Central memory CD4-positive, alpha-beta T cell (primary cell): ENCODE data around the gene NFASC.

Experiments
- DNase-seq: peaks from one replicate; pipeline ENCODE4 v3.0.0; 2022

NFASC gene

GRCh38 chr1:205047764-205048231, 177.1 kb downstream of the NFASC start:
- no peak for DNase-seq

- no peak for DNase-seq
Observed at GRCh38 chr1:205048382-205048781, 177.7 kb downstream of the NFASC start.

- no peak for DNase-seq
Observed at GRCh38 chr1:205049479-205049878, 178.8 kb downstream of the NFASC start.

GRCh38 chr1:205052690-205053089, 182.0 kb downstream of the NFASC start:
- no peak for DNase-seq

- DNase-seq = no peak
Observed at GRCh38 chr1:205053296-205053695, 182.6 kb downstream of the NFASC start.

- DNase-seq = no peak
Observed at GRCh38 chr1:205054013-205054412, 183.4 kb downstream of the NFASC start.

GRCh38 chr1:205056188-205056611, 185.5 kb downstream of the NFASC start:
- DNase-seq = no peak

- DNase-seq = no peak
Observed at GRCh38 chr1:205056956-205057568, 186.4 kb downstream of the NFASC start.

- DNase-seq = no peak
Observed at GRCh38 chr1:205057808-205058575, 187.3 kb downstream of the NFASC start.

- DNase-seq = no peak
Observed at GRCh38 chr1:205058853-205059252, 188.2 kb downstream of the NFASC start.

GRCh38 chr1:205059660-205060059, 189.0 kb downstream of the NFASC start:
- no peak for DNase-seq

GRCh38 chr1:205060746-205061145, 190.1 kb downstream of the NFASC start:
- no peak for DNase-seq

GRCh38 chr1:205061227-205061626, 190.6 kb downstream of the NFASC start:
- no peak for DNase-seq

GRCh38 chr1:205061665-205062069, 191.0 kb downstream of the NFASC start:
- peak; percentile 49 for DNase-seq

GRCh38 chr1:205062319-205062718, 191.7 kb downstream of the NFASC start:
- no peak for DNase-seq

GRCh38 chr1:205062895-205063294, 192.2 kb downstream of the NFASC start:
- no peak for DNase-seq

- DNase-seq = no peak
Observed at GRCh38 chr1:205064301-205064700, 193.6 kb downstream of the NFASC start.

GRCh38 chr1:205064741-205065316, 194.2 kb downstream of the NFASC start:
- DNase-seq = no peak

- DNase-seq = no peak
Observed at GRCh38 chr1:205065666-205066065, 195.0 kb downstream of the NFASC start.

GRCh38 chr1:205066141-205066818, 195.6 kb downstream of the NFASC start:
- no peak for DNase-seq

- no peak for DNase-seq
Observed at GRCh38 chr1:205067031-205067430, 196.4 kb downstream of the NFASC start.

GRCh38 chr1:205068001-205068400, 197.3 kb downstream of the NFASC start:
- DNase-seq = no peak

- DNase-seq = no peak
Observed at GRCh38 chr1:205068457-205069040, 197.9 kb downstream of the NFASC start.
